Large intestine (tissue), 3 donors: ENCODE data around the gene TBC1D1. TPM values are rescaled to one million over a fixed set of nuclear protein-coding genes. Genes with fewer than 3 reads are reported as not detected.

Source experiments
- DNase-seq, 2 donors: peaks; one replicate each; pipeline versions ENCODE4 v3.0.0 to v3.0.0-alpha.2; 2013
- H3K27ac ChIP-seq: one replicate; pipeline ENCODE4 v1.5.1; 2013; ENCODE audit warnings: low read length
- H3K27me3 ChIP-seq: 2 replicates; pipeline ENCODE4 v1.6.1; 2013; ENCODE audit warnings: low read length; ENCODE audit not compliant: control insufficient read depth, insufficient read depth
- H3K36me3 ChIP-seq: 2 replicates; pipeline ENCODE4 v1.6.1; 2013; ENCODE audit warnings: low read length; ENCODE audit not compliant: control insufficient read depth, insufficient read depth
- H3K4me1 ChIP-seq: one replicate; pipeline ENCODE4 v1.6.1; 2013; ENCODE audit warnings: low read length; ENCODE audit not compliant: control insufficient read depth, insufficient read depth
- H3K4me3 ChIP-seq: one replicate; pipeline ENCODE4 v1.5.1; 2013; ENCODE audit warnings: low read length
- H3K9me3 ChIP-seq: one replicate; pipeline ENCODE4 v1.6.1; 2013; ENCODE audit warnings: mild to moderate bottlenecking, low read depth, low read length, moderate library complexity; ENCODE audit not compliant: control insufficient read depth
- WGBS: methylation state at CpG from one replicate; pipeline ENCODE4 v1.1.5; 2013; ENCODE audit warnings: low lambda C conversion rate; ENCODE audit not compliant: insufficient coverage; 5-methylcytosine and 5-hydroxymethylcytosine counted together
- polyA plus RNA-seq: library from polyadenylated mRNA; unstranded; fragments of 120-200 nt; gene quantifications from one replicate; pipeline ENCODE4 v1.2.1, GENCODE V29; 2013

The TBC1D1 gene
- polyA plus RNA-seq, 1 donor, result 116 TPM

DNA sequence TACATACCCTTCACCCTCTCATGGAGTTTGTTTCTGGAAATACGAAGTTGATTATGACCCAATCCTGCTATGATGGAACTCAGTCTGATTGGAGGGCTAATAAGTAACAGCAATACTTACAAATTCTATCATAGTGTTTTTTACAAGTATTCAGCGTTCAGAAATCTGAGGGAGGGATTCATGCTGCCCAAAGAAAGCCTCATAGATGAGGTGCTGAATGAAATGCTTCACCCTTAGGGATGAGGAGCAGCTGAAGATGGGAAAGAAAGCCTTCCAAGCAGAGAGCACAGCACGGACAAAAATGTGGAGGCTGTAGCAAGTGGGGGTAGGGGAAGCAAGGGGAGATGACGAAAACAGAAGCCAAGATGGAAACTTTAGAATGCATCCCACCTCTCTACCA, 27.9 kb upstream of the TBC1D1 start:
- Histone ChIP-seq H3K36me3 (peaks cover 12% of the 10 kb centered on the region), H3K27ac (no peak overlapping the region), H3K27me3 (no peaks in the 10 kb centered on the region), H3K4me1 (no peaks in the 10 kb centered on the region), H3K9me3 (no peaks in the 10 kb centered on the region), H3K4me3 (no peak overlapping the region)
- DNase-seq, result no peak
- 100% methylated on average over 1 of the region's 4 CpGs for WGBS

DNA sequence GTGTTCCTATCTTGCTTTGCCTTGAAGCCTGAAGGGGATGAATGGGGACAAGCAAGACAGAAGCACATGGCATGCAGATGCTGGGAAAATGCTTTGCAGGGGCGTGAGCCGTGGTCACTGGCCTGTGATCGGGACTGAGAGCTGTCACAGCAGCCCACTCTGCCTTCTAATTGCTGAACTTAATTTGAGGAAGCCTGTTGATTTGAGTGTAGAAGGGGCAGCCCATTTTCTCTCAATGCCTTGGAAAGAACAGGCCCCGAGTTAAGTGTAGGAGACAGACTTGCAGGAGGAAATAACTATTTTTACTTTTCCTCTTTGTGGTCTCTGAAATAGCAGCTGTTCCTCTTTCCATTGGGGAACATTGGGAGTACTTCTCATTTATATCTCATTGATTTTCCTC, 26.1 kb upstream of the TBC1D1 start:
- Histone ChIP-seq H3K4me3 (no peak overlapping the region), H3K9me3 (no peaks in the 10 kb centered on the region), H3K4me1 (no peaks in the 10 kb centered on the region), H3K27ac (no peak overlapping the region), H3K36me3 (peaks cover 10% of the 10 kb centered on the region), H3K27me3 (no peaks in the 10 kb centered on the region)
- no CpG with 5 or more reads among the region's 4 CpGs for WGBS
- no peak for DNase-seq

DNA sequence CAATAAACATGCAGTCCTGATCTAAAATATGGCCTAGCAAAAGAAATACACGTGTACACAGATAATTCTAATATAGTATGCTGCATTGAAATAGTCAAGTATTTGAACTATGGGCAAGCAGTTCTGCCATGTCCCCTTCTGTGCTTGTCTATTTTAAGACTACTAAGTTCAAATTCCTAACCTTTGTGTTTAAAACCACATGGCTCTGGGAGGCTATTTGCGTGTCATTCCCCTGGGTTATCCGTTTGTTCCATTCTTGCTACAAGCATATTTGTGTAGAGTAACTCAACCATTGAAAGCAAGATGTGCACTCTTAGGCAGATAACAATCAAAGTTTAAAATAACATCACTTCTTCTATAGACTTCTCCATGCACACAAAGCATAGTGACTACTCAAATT, 25.4 kb upstream of the TBC1D1 start:
- Histone ChIP-seq H3K36me3 (peaks cover 10% of the 10 kb centered on the region), H3K4me3 (no peak overlapping the region), H3K27me3 (no peaks in the 10 kb centered on the region), H3K9me3 (no peaks in the 10 kb centered on the region), H3K27ac (no peak overlapping the region), H3K4me1 (no peaks in the 10 kb centered on the region)
- 100% methylated on average over 1 of the region's 3 CpGs for whole genome bisulfite sequencing
- DNase-seq, result no peak

DNA sequence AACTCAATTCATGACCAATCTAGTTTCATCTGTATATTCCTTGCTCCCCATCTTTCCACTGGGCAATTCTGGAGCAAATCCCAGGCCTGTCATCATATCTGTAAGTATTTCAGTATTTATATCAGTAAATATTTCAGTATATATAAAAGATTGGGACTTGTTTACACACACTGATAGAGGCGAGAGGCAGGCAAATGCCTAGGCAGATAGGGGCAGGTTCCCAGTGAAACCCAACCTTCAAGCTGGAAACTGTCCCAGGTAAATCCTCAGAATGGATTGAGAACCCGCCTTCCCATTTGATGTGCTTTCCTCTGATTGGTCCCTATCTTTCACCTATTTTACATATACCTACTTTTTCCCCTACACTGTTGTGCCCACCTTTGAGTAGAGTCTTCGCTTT, 23.8 kb upstream of the TBC1D1 start:
- peaks cover 6% of the 10 kb centered on the region for H3K36me3 ChIP-seq
- no peak overlapping the region for H3K27ac ChIP-seq
- no peaks in the 10 kb centered on the region for H3K4me1 ChIP-seq
- no peak overlapping the region for H3K4me3 ChIP-seq
- no peaks in the 10 kb centered on the region for H3K27me3 ChIP-seq
- DNase-seq, result no peak
- H3K9me3 ChIP-seq, result no peaks in the 10 kb centered on the region
- WGBS, result 100% methylated on average over 1 of the region's 3 CpGs

DNA sequence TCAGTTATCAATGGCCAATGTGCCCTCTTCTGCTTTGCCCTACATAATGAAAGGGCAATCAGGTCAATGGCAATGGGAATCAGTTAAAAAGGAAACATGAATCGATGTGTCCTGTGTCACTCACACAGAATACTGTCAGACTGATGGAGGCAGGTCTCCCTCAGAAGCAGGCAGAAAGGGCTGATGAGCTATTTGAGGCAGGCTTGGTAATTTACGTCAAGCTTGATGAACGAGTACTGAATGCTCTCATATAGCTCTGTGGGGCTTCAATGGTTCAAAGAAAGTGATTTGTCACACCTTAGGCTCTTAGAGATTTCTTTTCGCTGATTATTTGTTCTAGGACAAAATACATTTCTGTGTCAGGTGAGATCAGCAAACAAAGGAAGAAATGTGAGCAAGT, 22.6 kb upstream of the TBC1D1 start:
- Histone ChIP-seq H3K36me3 (peaks cover 3% of the 10 kb centered on the region), H3K4me3 (no peak overlapping the region), H3K9me3 (no peaks in the 10 kb centered on the region), H3K4me1 (no peaks in the 10 kb centered on the region), H3K27ac (no peak overlapping the region), H3K27me3 (no peaks in the 10 kb centered on the region)
- 90% methylated on average over 2 of the region's 4 CpGs for WGBS
- DNase-seq, result no peak

DNA sequence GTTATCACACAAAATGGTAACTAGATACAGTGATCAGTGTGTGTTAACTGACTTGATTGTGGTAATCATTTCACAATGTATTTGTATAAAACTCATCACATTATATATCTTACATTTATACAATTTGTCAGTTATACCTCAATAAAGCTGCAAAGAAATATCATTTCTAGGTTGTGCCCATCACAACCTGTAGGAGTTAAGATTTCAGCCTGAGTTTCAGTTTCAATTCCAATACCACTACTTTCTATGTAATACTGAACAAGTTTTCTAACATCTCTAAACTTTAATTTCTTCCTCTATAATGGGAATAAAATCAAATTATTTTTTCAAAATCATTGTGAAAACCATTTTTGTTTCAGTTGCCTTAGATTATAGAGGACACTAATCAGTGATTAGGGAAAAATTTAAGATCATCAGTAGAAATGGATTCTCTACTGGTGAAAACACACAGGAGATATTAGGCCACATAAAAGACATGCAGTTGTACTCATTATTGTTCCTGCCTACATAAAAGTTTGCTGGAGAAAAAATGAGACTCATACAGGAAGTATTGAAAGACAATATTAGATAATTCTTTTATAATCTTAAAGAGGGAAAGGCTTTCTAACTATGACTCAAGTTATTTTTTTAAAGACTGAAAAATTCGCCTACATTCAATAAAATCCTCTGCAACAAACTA, 18.4 kb upstream of the TBC1D1 start:
- Histone ChIP-seq H3K4me1 (peaks cover 3% of the 10 kb centered on the region), H3K36me3 (no peaks in the 10 kb centered on the region)
- no CpG with 5 or more reads among the region's 1 CpG for WGBS

DNA sequence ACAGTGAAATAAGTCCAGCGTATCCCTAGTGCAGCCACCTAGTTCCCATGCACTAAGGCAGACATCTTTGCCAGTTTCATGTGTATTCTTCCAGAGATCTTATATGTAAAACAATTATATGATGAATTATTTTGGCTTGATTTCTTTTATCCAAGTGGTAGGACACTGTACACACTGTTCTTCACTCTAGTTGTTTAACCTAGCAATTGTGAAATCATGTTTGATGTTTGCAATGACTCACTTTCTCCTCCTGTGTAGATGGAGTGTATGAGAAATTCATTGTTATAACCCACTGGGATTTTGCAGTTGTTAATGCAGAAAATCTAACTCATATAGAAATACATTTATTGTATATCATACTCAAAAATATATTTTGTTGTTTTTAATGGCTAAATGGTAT, 17.5 kb upstream of the TBC1D1 start:
- Histone ChIP-seq H3K27me3 (no peaks in the 10 kb centered on the region), H3K4me1 (peaks cover 3% of the 10 kb centered on the region), H3K9me3 (no peaks in the 10 kb centered on the region), H3K4me3 (no peak overlapping the region), H3K27ac (no peak overlapping the region), H3K36me3 (no peaks in the 10 kb centered on the region)
- no peak for DNase-seq
- WGBS, result 60% methylated on average over 1 of the region's 1 CpG

More for the DNA sequence above, 18.4 kb upstream of the TBC1D1 start:
- H3K27ac ChIP-seq, result no peak overlapping the region
- no peaks in the 10 kb centered on the region for H3K9me3 ChIP-seq
- H3K27me3 ChIP-seq, result no peaks in the 10 kb centered on the region
- no peak overlapping the region for H3K4me3 ChIP-seq
- DNase-seq, result no peak

DNA sequence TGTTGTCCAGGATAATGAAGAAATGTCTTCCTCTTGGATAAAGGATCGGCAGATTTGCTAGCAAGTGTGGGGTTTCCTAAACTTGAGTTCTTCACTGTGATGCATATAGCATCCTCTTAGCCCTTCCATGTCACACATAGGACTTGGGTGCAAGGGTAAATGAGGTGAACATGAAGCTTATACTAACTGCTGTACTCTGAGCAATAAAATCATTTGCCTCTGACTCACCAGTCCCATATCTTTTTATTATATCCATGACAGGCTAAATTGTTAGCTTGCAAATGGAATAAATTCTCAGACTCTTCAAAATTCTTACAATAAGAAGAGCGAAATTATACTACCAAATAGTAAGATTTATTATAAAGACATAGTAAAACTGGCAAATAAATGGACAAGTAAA, 14.7 kb upstream of the TBC1D1 start:
- Histone ChIP-seq H3K27ac (no peak overlapping the region), H3K4me3 (no peak overlapping the region), H3K9me3 (no peaks in the 10 kb centered on the region), H3K4me1 (peaks cover 3% of the 10 kb centered on the region), H3K27me3 (no peaks in the 10 kb centered on the region), H3K36me3 (no peaks in the 10 kb centered on the region)
- DNase-seq, result peak; percentile 51 to 81
- WGBS, result 38% methylated on average over 1 of the region's 2 CpGs

DNA sequence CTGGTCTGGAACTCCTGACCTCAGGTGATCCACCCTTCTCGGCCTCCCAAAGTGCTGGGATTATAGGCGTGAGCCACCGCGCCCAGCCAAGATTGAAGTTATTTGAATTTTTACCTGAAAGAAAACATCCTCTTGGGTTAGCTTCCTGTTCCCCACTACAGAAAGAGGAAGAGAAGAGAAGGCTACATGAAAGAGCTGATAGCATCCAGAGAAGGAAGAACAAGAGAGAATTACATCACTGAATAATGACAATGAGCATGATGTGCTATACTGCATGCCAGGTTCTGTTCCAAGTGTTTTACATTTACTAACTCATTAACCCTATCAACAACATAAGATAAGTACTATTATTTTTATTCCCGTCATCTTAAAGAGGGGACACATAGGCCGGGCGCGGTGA, 11.5 kb upstream of the TBC1D1 start:
- H3K27ac ChIP-seq, result no peak overlapping the region
- H3K4me1 ChIP-seq, result peaks cover 3% of the 10 kb centered on the region
- H3K4me3 ChIP-seq, result no peak overlapping the region
- DNase-seq, result no peak
- no peaks in the 10 kb centered on the region for H3K9me3 ChIP-seq
- WGBS, result no CpG with 5 or more reads among the region's 8 CpGs
- H3K36me3 ChIP-seq, result no peaks in the 10 kb centered on the region
- H3K27me3 ChIP-seq, result no peaks in the 10 kb centered on the region

DNA sequence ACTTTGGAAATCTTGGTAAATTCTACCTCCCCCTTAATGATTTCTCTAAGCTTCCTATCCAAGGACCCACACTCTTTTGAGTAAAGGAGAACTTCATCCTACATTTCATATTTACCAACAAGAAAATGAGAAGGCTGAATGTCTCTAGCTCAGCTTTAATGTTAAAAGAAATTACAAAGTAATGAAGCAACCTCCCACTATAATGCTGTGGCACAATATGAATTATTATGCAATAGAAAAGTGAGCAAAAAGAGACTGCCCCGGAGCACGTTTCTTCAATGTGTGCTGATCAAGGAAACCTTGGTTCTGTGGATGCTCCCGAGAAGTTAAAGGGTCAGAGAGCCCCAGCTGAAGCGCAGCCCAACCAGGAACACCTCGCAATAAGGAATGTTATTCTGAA, 9.1 kb upstream of the TBC1D1 start:
- H3K4me3 ChIP-seq, result no peak overlapping the region
- no peaks in the 10 kb centered on the region for H3K36me3 ChIP-seq
- H3K4me1 ChIP-seq, result peaks cover 7% of the 10 kb centered on the region
- H3K27me3 ChIP-seq, result no peaks in the 10 kb centered on the region
- no CpG with 5 or more reads among the region's 5 CpGs for WGBS
- H3K9me3 ChIP-seq, result no peaks in the 10 kb centered on the region
- no peak for DNase-seq
- H3K27ac ChIP-seq, result no peak overlapping the region

DNA sequence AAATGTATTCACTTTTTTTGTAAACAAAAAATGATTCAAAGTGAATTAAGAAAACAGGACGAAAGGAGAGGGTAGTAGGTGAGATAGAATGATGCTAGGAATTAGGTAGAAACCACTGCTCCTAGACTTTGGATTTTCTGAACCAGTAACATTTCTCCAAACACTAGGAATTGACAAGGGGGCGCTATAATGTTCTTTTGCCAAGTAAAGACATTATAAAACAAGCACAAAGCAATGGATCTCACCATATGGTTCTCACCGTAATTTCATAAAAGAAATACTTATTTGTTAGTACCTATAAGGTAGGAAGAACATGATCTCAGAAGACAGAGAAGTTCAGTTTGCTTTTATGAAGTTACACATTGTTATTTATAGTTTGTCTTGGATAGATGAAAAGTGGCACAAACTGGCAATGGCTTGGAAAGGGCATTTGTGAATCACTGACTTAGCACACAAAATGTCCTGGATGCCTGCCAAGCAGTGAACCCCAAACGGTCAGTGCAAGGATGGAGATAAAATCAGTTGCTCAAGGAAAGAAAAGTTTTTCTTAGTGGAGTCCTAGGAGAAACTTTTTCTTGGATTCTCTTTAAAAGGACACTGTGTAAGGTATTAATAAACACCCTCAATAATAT, 8.1 kb upstream of the TBC1D1 start:
- 60% methylated on average over 1 of the region's 4 CpGs for WGBS
- Histone ChIP-seq H3K27ac (no peak overlapping the region), H3K4me3 (no peak overlapping the region)

More for the DNA sequence above, 8.1 kb upstream of the TBC1D1 start:
- no peaks in the 10 kb centered on the region for H3K27me3 ChIP-seq
- no peak for DNase-seq
- H3K4me1 ChIP-seq, result peaks cover 5% of the 10 kb centered on the region
- H3K36me3 ChIP-seq, result no peaks in the 10 kb centered on the region
- no peaks in the 10 kb centered on the region for H3K9me3 ChIP-seq
